Trophoblast cell (in vitro differentiated cells and primary cell): ENCODE measurements around the gene ZNF565.

Experiments
- DNase-seq, 2 donors: peaks; one replicate each; pipeline ENCODE4 v3.0.0-alpha.2; 2016
- H2AFZ ChIP-seq: 2 replicates; pipeline ENCODE4 v1.6.1; 2013; ENCODE audit warnings: low read length, moderate library complexity, mild to moderate bottlenecking; ENCODE audit not compliant: insufficient read depth, poor library complexity
- H2AK5ac ChIP-seq: 2 replicates; pipeline ENCODE4 v1.6.1; 2013; ENCODE audit warnings: mild to moderate bottlenecking, low read length
- H2BK120ac ChIP-seq: 2 replicates; pipeline ENCODE4 v1.6.1; 2013; ENCODE audit warnings: low read length, mild to moderate bottlenecking, moderate library complexity; ENCODE audit not compliant: insufficient read depth, poor library complexity
- H2BK12ac ChIP-seq: 2 replicates; pipeline ENCODE4 v1.6.1; 2013; ENCODE audit warnings: mild to moderate bottlenecking, low read length, moderate library complexity
- H2BK5ac ChIP-seq: 2 replicates; pipeline ENCODE4 v1.6.1; 2013; ENCODE audit warnings: low read length, low read depth, moderate library complexity, mild to moderate bottlenecking; ENCODE audit not compliant: poor library complexity
- H3K14ac ChIP-seq: 2 replicates; pipeline ENCODE4 v1.6.1; 2013; ENCODE audit warnings: mild to moderate bottlenecking, low read length
- H3K18ac ChIP-seq: 2 replicates; pipeline ENCODE4 v1.6.1; 2013; ENCODE audit warnings: mild to moderate bottlenecking, low read length
- H3K23ac ChIP-seq: 2 replicates; pipeline ENCODE4 v1.6.1; 2013; ENCODE audit warnings: low read length
- H3K27ac ChIP-seq: 2 replicates; pipeline ENCODE4 v1.5.1; 2013; ENCODE audit warnings: low read depth, mild to moderate bottlenecking, inconsistent platforms, low read length, moderate library complexity
- H3K27me3 ChIP-seq: 2 replicates; pipeline ENCODE4 v1.6.1; 2013; ENCODE audit warnings: inconsistent platforms, mild to moderate bottlenecking, low read length, moderate library complexity; ENCODE audit not compliant: insufficient read depth
- H3K36me3 ChIP-seq, 2 experiments: 1 replicate in 1 of 2; 2 replicates in 1 of 2; pipeline ENCODE4 v1.6.1; 2013; ENCODE audit warnings: low read length in 2 of 2, mild to moderate bottlenecking in 2 of 2, moderate library complexity in 1 of 2; ENCODE audit not compliant: insufficient read depth in 2 of 2, control insufficient read depth in 1 of 2
- H3K4ac ChIP-seq: 2 replicates; pipeline ENCODE4 v1.6.1; 2013; ENCODE audit warnings: low read depth, mild to moderate bottlenecking, low read length, moderate library complexity
- H3K4me1 ChIP-seq, 2 experiments: 1 replicate in 1 of 2; 2 replicates in 1 of 2; pipeline ENCODE4 v1.6.1; 2013; ENCODE audit warnings: low read length in 2 of 2, mild to moderate bottlenecking in 2 of 2, moderate library complexity in 1 of 2; ENCODE audit not compliant: insufficient read depth in 2 of 2, control insufficient read depth in 1 of 2
- H3K4me2 ChIP-seq: 2 replicates; pipeline ENCODE4 v1.6.1; 2013; ENCODE audit warnings: inconsistent platforms, mild to moderate bottlenecking, low read length, moderate library complexity
- H3K4me3 ChIP-seq: 2 replicates; pipeline ENCODE4 v1.5.1; 2013; ENCODE audit warnings: mild to moderate bottlenecking, low read depth, low read length, inconsistent platforms
- H3K79me1 ChIP-seq: one replicate; pipeline ENCODE4 v1.6.1; 2013; ENCODE audit warnings: low read length
- H3K79me2 ChIP-seq: 2 replicates; pipeline ENCODE4 v1.6.1; 2013; ENCODE audit warnings: low read length, mild to moderate bottlenecking; ENCODE audit not compliant: control insufficient read depth, insufficient read depth, poor library complexity
- H3K9ac ChIP-seq: 2 replicates; pipeline ENCODE4 v1.6.1; 2013; ENCODE audit warnings: mild to moderate bottlenecking, low read length
- H3K9me3 ChIP-seq: 2 replicates; pipeline ENCODE4 v1.6.1; 2013; ENCODE audit warnings: low read depth, mild to moderate bottlenecking, control low read depth, inconsistent platforms, low read length; ENCODE audit not compliant: insufficient read depth
- H4K12ac ChIP-seq: 2 replicates; pipeline ENCODE4 v1.6.1; 2013; ENCODE audit warnings: low read depth, mild to moderate bottlenecking, low read length, moderate library complexity
- H4K8ac ChIP-seq: 2 replicates; pipeline ENCODE4 v1.6.1; 2013; ENCODE audit warnings: low read depth, mild to moderate bottlenecking, low read length, moderate library complexity
- H4K91ac ChIP-seq: one replicate; pipeline ENCODE4 v1.6.1; 2013; ENCODE audit warnings: low read depth, mild to moderate bottlenecking, low read length, moderate library complexity
- WGBS: extraction: QIAGEN DNeasy Blood & Tissue Kit; methylation state at CpG from one replicate; pipeline ENCODE4 v1.1.7; 2013; ENCODE audit warnings: missing lambda C conversion rate; ENCODE audit not compliant: insufficient read length, insufficient coverage; ENCODE audit errors: extremely low coverage; 5-methylcytosine and 5-hydroxymethylcytosine counted together

ZNF565 gene

DNA sequence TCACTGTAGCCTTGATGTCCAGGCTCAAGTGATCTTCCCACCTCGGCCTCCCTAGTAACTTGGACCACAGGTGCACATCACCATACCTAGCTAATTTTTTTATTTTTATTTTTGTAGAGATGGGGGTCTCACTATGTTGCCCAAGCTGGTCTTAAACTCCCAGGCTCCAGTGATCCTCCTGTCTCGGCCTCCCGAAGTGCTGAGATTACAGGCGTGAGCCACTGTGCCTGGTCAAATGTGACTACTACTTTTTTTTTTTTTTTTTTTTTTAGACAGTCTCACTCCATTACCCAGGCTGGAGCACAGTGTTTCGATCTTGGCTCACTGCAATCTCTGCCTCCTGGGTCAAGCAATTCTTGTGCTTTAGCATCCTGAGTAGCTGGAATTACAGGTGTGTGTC is 41.6 kb downstream of the ZNF565 start:
- Histone ChIP-seq H3K9ac (no peak overlapping the region), H3K18ac (no peak overlapping the region)
- no CpG with 5 or more reads among the region's 5 CpGs for WGBS

DNA sequence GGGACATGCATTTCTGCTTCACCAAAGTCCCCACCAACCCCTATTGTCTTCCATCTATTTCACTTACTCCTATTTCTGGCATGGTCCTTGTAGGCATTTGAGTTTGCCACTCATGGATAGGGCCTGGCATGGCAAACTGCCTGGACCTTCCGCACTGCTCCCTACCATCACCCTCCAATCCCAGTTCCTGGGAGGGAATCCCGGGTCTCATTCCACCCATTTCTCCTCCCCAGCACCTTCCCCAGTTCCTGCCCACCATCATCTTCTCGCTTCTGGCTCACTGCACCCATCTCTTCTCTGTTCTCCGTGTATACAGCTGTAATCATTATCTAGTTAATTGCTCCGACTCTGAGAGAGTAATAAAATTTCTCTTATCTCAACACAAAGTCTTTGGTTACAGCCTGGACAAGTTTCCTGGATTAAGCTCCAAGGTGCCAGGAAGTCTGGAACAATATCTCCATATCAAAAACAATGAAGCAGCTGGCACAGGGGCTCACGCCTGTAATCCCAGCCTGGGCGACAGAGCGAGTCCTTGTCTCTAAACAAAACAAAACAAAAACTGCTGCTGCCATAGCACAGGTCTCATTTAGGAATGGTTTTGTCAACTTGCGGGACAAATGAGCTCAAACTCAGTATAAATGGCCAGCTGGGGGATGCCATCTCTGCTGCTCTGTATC is 45.2 kb downstream of the ZNF565 start:
- no peaks in the 10 kb centered on the region for H3K4me1 ChIP-seq
- no peaks in the 10 kb centered on the region for H3K36me3 ChIP-seq
- H2AFZ ChIP-seq = no peak overlapping the region
- no peak overlapping the region for H2BK5ac ChIP-seq
- H3K18ac ChIP-seq = no peak overlapping the region
- no peak overlapping the region for H3K4me2 ChIP-seq
- H3K4ac ChIP-seq = no peak overlapping the region
- no peak overlapping the region for H4K91ac ChIP-seq
- no peak overlapping the region for H3K4me3 ChIP-seq
- H4K8ac ChIP-seq = no peak overlapping the region
- no peak overlapping the region for H3K14ac ChIP-seq
- no peak overlapping the region for H3K23ac ChIP-seq
- no peak overlapping the region for H3K9ac ChIP-seq
- H3K79me1 ChIP-seq = no peaks in the 10 kb centered on the region
- no peak for DNase-seq
- H2AK5ac ChIP-seq = no peak overlapping the region
- no peak overlapping the region for H3K27ac ChIP-seq
- H3K79me2 ChIP-seq = no peaks in the 10 kb centered on the region
- no peak overlapping the region for H2BK120ac ChIP-seq
- no peaks in the 10 kb centered on the region for H3K27me3 ChIP-seq
- WGBS = no CpG with 5 or more reads among the region's 9 CpGs
- no peak overlapping the region for H4K12ac ChIP-seq
- H2BK12ac ChIP-seq = no peak overlapping the region
- no peaks in the 10 kb centered on the region for H3K9me3 ChIP-seq

More for the DNA sequence above, 41.6 kb downstream of the ZNF565 start:
- Histone ChIP-seq H3K4me1 (no peaks in the 10 kb centered on the region), H3K27me3 (no peaks in the 10 kb centered on the region), H3K23ac (no peak overlapping the region), H2BK120ac (no peak overlapping the region), H2AK5ac (no peak overlapping the region), H3K27ac (no peak overlapping the region), H4K12ac (no peak overlapping the region), H3K4ac (no peak overlapping the region), H3K4me2 (no peak overlapping the region), H4K91ac (no peak overlapping the region), H3K9me3 (no peaks in the 10 kb centered on the region), H3K4me3 (no peak overlapping the region), H2BK12ac (no peak overlapping the region), H2AFZ (no peak overlapping the region), H3K14ac (no peak overlapping the region), H3K79me2 (no peaks in the 10 kb centered on the region), H4K8ac (no peak overlapping the region), H3K36me3 (no peaks in the 10 kb centered on the region), H3K79me1 (no peaks in the 10 kb centered on the region), H2BK5ac (no peak overlapping the region)
- DNase-seq = no peak

DNA sequence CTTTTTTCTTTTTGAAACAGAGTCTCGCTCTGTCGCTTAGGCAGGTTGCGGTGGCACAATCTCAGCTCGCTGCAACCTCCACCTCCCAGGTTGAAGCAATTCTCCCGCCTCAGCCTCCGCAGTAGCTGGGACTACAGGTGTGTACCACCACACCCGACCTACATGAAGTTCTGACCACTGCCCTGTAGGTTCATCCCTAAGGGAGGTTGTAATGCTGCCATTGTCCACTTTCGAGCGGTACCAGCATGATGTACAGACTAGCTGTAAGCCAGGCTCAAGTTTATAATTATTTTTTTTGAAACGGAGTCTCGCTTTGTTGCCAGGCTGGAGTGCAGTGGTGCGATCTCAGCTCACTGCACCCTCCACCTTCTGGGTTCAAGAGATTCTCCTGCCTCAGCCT is 50.7 kb downstream of the ZNF565 start:
- Histone ChIP-seq H2AK5ac (no peak overlapping the region), H3K27me3 (no peaks in the 10 kb centered on the region), H2BK12ac (no peak overlapping the region), H3K4me1 (no peaks in the 10 kb centered on the region), H3K23ac (no peak overlapping the region), H3K4me2 (no peak overlapping the region), H4K91ac (no peak overlapping the region), H2AFZ (no peak overlapping the region), H4K12ac (no peak overlapping the region), H3K79me2 (no peaks in the 10 kb centered on the region), H3K27ac (no peak overlapping the region), H3K14ac (no peak overlapping the region), H4K8ac (no peak overlapping the region), H3K9me3 (peaks cover 2% of the 10 kb centered on the region), H3K18ac (no peak overlapping the region), H3K4ac (no peak overlapping the region), H2BK120ac (no peak overlapping the region), H3K79me1 (no peaks in the 10 kb centered on the region), H3K4me3 (no peak overlapping the region), H3K9ac (no peak overlapping the region), H3K36me3 (peaks cover 10 to 11% of the 10 kb centered on the region in 2 experiments), H2BK5ac (no peak overlapping the region)
- DNase-seq = no peak
- WGBS = no CpG with 5 or more reads among the region's 12 CpGs

DNA sequence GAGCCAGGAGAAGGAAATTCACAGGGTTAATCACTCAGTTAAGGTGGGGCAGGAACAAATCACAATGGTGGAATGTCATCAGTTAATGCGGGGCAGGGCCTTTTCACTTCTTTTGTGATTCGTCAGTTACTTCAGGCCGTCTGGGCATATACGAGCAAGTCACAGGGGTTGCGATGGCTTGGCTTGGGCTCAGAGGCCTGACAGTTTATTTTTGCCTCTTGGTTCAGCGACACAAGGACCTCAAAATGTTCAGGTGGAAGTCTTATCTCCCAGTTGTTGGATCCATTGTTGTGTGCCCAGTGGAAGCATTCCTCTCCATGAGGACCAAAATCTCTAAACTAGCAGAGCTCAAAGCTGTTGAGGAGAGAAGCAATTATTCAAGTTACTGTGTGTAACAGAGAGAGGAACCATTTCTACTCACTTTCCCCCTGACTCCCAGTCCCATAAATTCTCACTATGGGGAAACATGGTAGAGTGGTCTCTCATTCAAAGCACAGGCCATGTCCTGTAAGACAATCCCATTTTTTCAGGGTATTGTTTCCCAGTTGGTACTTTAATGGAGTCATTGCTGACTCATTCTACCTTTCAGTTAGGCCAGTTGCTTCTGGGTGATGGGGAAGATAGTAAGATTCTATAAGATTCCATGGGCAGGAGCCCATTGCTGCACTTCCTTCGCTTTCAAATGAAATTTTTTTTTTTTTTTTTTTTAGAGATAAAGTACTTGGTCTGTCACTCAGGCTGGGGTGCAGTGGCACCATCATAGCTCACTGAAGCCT is 53.5 kb downstream of the ZNF565 start:
- Histone ChIP-seq H3K18ac (no peak overlapping the region), H3K36me3 (peaks cover 10 to 13% of the 10 kb centered on the region in 2 experiments), H4K12ac (no peak overlapping the region), H2AFZ (no peak overlapping the region), H3K4me1 (no peaks in the 10 kb centered on the region), H3K4me2 (no peak overlapping the region), H3K23ac (no peak overlapping the region), H4K91ac (no peak overlapping the region), H3K27ac (no peak overlapping the region), H3K4ac (no peak overlapping the region), H3K9me3 (peaks cover 2% of the 10 kb centered on the region), H2BK12ac (no peak overlapping the region), H3K14ac (no peak overlapping the region), H3K27me3 (no peaks in the 10 kb centered on the region), H2BK120ac (no peak overlapping the region), H2BK5ac (no peak overlapping the region), H4K8ac (no peak overlapping the region), H3K79me1 (no peaks in the 10 kb centered on the region), H3K9ac (no peak overlapping the region), H3K4me3 (no peak overlapping the region), H2AK5ac (no peak overlapping the region), H3K79me2 (no peaks in the 10 kb centered on the region)
- no peak for DNase-seq
- no CpG with 5 or more reads among the region's 7 CpGs for WGBS
